HG03103 (cell line): ENCODE results near the gene HSD17B12.
"Not testable (repeated sequence)": the region's sequence is repeated elsewhere in the genome, so short reads cannot be mapped to it uniquely, and the experiment has no call there.

ENCODE experiments used
- ATAC-seq: cut with Tn5 transposase; IDR thresholded peaks from one replicate; pipeline ENCODE4 v1.9.1; 2021; ENCODE audit warnings: low read depth; ENCODE audit not compliant: unreplicated experiment

HSD17B12 gene

GRCh38 chr11:43737201-43737590, 56.7 kb downstream of the HSD17B12 start:
- no peak for ATAC-seq

DNA sequence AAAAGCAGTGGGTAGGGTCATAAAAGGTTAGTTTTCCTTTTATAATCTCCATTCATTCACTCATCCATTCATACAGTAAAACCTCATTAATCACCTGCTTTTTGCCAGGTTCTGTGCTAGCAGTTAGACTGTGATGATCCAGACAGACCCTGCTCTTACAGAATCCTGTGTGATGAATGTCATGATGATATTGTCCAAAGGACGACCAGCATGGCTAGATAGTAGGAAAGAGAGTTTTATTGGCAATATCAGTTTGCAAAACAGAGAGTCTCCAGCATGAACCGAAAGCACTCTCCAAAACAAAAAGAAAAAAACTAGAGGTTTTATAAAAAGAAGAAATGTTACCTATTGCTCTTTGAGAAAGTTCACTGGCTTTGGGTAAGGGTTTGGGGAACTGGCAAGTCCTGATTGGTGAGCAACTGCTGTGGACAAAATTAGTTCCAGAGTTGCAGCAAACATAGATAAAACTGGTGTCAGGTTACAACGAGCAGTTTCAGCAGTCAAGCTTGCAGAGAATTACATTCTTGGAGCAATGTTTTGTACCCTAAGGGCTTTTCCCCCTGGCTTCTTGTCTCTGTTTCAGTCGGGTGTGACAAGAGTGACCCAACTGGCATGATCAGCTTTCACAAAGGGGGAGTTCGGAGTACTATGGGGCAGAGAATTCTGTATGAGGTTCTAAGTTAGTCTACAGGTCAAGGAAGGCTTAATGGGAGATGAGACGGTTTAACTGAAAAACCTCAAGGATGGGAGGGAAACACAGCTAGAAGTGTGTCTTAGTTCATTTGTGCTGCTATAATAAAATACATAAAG, 58.3 kb downstream of the HSD17B12 start:
- ATAC-seq, result no peak

DNA sequence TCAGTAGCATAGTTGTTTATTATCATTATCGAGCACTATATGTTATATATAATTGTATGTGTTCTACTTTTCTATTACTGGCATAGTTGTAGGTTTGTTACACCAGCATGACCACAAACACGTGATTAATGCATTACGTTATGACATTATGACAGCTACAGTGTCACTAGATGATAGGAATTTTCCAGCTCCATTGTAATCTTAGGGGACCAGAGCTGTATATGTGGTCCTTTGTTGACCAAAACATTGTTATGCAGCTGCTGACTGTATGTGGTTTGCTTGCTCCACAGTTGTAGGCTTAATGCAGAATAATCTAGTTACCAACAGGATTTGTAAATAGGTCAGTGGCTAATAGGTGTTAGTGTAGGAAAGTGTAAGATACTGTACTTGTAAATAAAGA, 66.1 kb downstream of the HSD17B12 start:
- no peak for ATAC-seq

DNA sequence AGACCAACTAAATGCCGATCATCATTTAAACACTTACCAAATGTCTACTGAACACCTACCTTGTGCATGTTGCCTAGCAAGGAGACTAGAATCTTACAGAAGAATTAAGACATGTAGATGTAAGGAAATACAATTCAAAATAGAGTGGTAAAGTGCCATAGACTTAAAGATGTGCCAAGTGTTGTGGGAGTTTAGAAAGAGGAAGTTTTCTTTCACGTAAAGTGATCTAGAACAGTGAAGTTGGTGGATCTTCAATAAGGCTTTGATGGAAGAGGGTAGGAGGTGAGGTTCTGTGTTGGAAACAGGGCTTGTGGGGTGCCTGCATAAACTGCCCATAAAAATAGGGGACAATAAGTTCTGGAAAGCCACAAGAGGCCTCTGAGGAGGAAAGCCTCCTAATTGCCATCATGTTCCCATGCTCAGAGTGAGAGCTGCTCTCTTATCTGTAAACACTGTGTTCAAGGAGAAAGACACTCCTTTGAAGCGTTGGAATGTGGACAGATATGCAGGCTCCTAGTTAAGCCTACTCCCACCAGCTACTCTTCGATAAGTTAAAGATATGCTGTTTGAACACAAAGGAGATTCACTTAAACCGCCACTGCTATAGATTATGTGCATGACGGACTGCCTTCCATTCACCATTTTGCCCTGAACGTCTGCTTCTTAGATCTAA, 66.7 kb downstream of the HSD17B12 start:
- no peak for ATAC-seq

DNA sequence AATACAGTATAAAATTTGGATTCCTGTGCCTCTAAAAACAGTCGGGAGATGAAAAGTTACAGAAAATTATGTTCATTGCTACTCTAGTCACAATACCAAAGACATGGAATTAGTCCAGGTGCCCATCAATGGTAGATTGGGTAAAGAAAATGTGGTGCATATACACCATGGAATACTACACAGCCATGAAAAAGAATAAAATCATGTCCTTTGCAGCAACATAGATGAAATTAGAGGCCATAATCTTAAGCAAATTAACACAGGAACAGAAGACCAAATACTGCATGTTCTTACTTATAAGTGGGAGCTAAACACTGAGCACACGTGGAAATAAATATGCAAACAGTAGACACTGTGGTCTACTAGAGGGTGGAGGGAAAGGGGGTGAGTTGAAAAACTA, 67.6 kb downstream of the HSD17B12 start:
- no peak for ATAC-seq

DNA sequence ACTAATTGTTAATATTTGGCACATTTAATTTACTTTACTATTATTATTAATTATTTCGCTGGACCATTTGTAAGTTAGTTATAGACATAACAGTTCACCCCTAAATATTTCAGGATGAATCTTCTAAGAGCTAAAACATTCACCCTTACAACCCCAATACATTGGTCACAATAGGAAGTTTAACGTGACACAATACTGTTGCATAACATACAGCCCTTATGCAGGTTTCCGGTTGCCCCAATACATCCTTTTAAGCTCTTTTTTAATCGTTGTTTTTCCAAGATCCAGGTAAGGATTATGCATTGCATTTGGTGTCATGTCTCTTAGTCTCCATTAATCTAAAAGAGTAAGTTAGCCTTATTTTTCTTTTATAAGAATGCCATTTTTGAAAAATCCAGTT, 71.2 kb downstream of the HSD17B12 start:
- ATAC-seq, result no peak

DNA sequence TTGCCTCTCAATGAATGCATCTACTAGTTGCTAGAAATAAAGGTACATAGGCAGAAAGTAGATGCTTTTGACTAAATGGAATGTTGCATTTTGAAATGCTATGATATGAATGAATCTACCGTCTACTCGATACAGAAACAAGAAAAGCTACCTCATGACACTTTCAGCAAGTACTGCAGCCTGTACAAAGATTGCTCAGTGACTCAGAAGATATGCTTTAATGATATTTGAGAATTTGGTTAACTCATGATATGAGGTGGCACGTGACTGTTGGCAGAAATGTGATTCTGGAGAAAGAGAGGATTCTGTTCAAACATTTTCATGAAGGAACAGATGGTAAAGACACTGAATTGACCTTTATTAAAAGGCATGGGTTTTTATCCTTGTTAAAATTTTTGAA, 76.0 kb downstream of the HSD17B12 start:
- ATAC-seq, result no peak

- ATAC-seq, result no peak
Observed at GRCh38 chr11:43758927-43759326, 78.4 kb downstream of the HSD17B12 start.

DNA sequence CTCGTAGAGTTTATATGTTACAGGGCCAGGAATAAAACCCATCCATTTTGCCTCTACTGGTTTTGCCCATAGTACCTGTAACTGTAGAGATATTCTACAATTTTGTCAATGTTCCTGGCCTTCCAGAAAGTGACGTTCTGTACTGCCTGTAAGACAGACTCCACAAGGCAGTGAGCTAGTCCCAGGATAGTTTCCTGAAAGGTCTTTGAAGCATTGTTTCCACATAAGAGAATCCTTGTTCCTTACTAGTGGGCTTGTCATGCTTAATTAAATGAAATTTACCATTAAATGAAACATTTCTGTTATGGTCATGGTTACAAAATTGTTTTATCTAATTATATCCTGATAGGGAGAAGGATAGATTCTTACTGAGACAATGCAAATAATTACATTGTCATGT, 80.4 kb downstream of the HSD17B12 start:
- ATAC-seq, result no peak

GRCh38 chr11:43765194-43765593, 84.7 kb downstream of the HSD17B12 start:
- no peak for ATAC-seq

GRCh38 chr11:43768654-43769053, 88.1 kb downstream of the HSD17B12 start:
- not testable (repeated sequence) for ATAC-seq

DNA sequence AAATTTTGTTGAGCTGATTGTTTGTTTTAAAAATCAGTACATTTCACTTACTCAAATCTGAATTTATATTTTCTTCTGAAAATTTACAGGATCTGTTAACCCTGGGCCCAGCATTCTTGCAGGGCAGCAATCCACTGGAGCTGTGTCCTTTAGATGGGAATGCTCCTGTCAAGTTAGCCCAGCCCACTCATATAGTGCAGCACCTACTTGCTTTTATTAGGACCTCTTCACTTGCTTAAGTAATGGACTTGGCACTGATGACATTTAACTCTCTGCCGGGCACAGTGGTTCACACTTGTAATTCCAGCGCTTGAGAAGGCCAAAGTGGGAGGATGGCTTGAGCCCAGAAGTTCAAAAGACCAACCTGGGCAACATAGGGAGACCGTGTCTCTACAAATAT, 89.6 kb downstream of the HSD17B12 start:
- no peak for ATAC-seq

DNA sequence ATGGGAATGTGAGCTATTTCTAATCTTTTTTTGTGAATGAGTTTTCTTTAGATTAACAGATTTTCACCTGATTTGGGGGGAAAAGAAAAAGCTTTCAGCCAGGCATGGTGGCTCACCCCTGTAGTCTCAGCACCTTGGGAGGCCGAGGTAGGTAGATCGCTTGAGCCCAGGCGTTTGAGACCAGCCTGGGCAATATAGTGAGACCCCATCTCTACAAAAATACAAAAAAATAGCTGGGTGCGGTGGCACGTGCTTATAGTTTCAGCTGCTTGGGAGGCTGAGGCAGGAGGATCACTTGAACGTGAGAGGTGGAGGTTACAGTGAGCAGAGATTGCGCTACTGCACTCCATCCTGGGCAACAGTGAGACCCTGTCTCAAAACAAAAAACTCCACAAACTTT, 92.2 kb downstream of the HSD17B12 start:
- ATAC-seq, result no peak

- no peak for ATAC-seq
Observed at GRCh38 chr11:43774786-43775185, 94.2 kb downstream of the HSD17B12 start.

DNA sequence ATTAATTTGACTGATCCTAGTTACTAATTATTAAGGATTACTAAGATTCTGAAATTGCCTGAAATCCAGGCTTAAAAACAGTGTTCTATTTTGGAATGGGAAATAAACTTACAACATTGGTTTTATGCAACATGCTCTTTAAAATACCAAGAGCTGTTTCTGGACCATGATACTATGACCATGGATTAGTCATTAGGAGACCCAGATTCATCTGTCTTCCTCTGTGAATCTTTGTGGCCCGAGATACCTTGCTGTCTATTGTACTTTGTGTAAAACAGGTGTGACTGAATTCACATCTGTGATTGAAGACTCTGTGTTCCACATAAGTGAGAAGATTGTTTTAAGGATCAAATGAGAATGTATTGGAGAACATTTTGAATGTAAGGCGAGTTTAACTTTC, 98.8 kb downstream of the HSD17B12 start:
- ATAC-seq, result no peak

DNA sequence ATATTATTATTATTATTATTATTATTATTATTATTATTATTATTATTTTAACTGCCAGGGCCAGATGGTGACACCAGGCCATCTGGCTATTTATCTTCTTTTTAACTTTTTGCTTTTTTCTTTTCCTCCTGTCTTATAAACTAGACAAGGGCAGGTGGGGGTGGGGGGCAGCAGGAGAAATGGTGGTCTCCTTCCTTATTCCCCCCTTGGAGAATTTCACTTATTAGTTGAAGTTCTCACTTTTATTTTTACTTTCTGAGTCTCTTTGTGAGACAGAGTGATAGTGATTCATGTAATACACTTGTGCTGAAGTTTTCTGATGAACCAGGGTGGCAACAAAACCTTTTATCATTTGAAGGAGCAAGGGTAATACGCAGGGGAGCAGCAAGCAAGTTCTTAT, 103.8 kb downstream of the HSD17B12 start:
- no peak for ATAC-seq

DNA sequence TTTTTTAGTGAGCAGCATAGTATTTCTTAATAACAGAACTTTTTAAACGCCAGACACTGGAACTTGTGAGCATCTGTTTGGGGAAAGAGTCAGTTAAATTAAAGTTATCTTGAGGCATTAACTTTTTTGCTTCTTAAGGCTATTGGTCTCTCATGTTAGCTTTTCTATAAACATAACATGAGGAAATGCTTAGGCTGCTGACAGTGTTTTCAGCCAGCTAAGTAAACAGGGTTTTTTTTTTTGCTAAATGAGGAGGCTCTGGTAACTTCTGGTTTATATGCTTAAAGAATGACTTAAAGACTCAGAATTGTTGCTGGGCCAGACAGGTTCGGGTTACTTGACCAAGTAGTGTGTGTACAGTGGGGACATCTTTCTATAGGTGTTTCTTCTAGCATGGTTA, 104.3 kb downstream of the HSD17B12 start:
- ATAC-seq, result no peak

GRCh38 chr11:43785318-43785717, 104.8 kb downstream of the HSD17B12 start:
- no peak for ATAC-seq

DNA sequence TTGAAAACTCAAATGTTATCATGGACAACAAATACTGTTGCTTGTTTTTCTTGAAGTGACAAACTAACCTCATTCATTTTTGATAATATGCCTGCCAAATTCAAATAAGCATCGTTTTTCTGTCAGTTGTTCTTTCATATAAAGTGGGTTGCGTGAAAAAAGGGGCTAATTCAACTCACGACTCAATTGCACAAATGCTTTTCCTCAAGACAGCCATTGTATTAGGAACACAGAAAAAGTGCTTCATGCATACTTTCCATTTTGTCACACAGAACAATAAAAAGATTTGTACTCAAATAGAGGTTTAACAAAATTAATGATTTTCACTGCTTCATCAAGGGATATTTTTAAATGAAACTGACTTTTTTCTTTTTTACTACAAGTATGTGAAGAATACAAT, 105.5 kb downstream of the HSD17B12 start:
- no peak for ATAC-seq

DNA sequence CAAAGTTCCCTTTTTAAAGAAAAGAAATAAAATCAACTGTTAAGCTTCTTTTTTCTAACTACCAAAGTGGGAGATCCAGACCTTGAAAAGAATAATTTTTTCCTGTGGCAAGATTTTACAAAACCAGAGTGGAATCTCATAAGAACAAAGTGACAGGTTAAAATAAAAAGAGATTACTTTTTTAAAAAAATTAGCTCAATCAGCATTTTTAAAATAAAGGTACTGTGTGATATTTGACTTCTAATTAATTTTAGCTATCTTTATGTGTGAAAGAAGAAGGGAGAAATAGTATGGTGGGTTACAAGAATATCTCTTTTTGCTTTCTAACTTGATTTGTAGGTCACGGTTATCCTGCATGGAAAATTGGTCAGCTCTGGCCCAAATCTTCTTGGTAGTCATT, 107.3 kb downstream of the HSD17B12 start:
- no peak for ATAC-seq

- no peak for ATAC-seq
Observed at GRCh38 chr11:43788421-43788820, 107.9 kb downstream of the HSD17B12 start.
